Skeletal muscle tissue (tissue), 4 donors: Measurements from ENCODE around the gene FOXI1. TPM values are rescaled to one million over a fixed set of nuclear protein-coding genes. Genes with fewer than 3 reads are reported as not detected.

Source experiments
- H3K27ac ChIP-seq: one replicate; pipeline ENCODE4 v1.7.0; 2013; ENCODE audit warnings: mild to moderate bottlenecking, low read depth, low read length, inconsistent platforms
- H3K27me3 ChIP-seq, 3 donors: one replicate each; pipeline ENCODE4 v1.7.0; 2013; ENCODE audit warnings: low read length in 3 of 3; ENCODE audit not compliant: control insufficient read depth in 3 of 3, insufficient read depth in 3 of 3
- H3K36me3 ChIP-seq, 3 donors: one replicate each; pipeline ENCODE4 v1.7.0; 2013; ENCODE audit warnings: low read length in 3 of 3; ENCODE audit not compliant: control insufficient read depth in 3 of 3, insufficient read depth in 3 of 3
- H3K4me1 ChIP-seq, 3 donors: one replicate each; pipeline ENCODE4 v1.7.0; 2013; ENCODE audit warnings: low read length in 3 of 3, mild to moderate bottlenecking in 3 of 3; ENCODE audit not compliant: control insufficient read depth in 3 of 3, insufficient read depth in 3 of 3
- H3K4me3 ChIP-seq, 3 donors: one replicate each; pipeline ENCODE4 v1.7.0; 2013; ENCODE audit warnings: low read length in 3 of 3
- H3K9ac ChIP-seq, 3 donors: one replicate each; pipeline ENCODE4 v1.7.0; 2013; ENCODE audit warnings: low read length in 3 of 3, mild to moderate bottlenecking in 3 of 3, moderate library complexity in 2 of 3, low read depth in 1 of 3
- H3K9me3 ChIP-seq, 3 donors: one replicate each; pipeline ENCODE4 v1.7.0; 2013; ENCODE audit warnings: low read length in 3 of 3; ENCODE audit not compliant: control insufficient read depth in 3 of 3
- total RNA-seq: library from RNA; depleted of rRNA; stranded (reverse); fragments of >200 nt; gene quantifications from one replicate; pipeline ENCODE4 v1.2.3, GENCODE V29; 2014
- donor health status: Osteomylitis.

Gene FOXI1
- total RNA-seq, 1 donor from 2014 or later: not detected

- Histone ChIP-seq H3K27me3 (peaks cover 0 to 4% (median 0%) of the 10 kb centered on the region in 3 donors), H3K36me3 (no peaks in the 10 kb centered on the region), H3K9ac (no peak overlapping the region), H3K4me1 (no peaks in the 10 kb centered on the region), H3K9me3 (no peaks in the 10 kb centered on the region), H3K27ac (no peak overlapping the region), H3K4me3 (no peak overlapping the region)
Observed at GRCh38 chr5:170147051-170147752, 41.5 kb downstream of the FOXI1 start.

- H3K9me3 ChIP-seq: no peaks in the 10 kb centered on the region
- no peaks in the 10 kb centered on the region for H3K36me3 ChIP-seq
- no peak overlapping the region for H3K9ac ChIP-seq
- H3K4me3 ChIP-seq: no peak overlapping the region
- no peak overlapping the region for H3K27ac ChIP-seq
- peaks cover 0 to 4% (median 0%) of the 10 kb centered on the region in 3 donors for H3K27me3 ChIP-seq
- H3K4me1 ChIP-seq: no peaks in the 10 kb centered on the region
Observed at GRCh38 chr5:170147753-170148264, 42.1 kb downstream of the FOXI1 start.

GRCh38 chr5:170148430-170149205 is 42.9 kb downstream of the FOXI1 start:
- H3K9ac ChIP-seq: no peak overlapping the region
- no peaks in the 10 kb centered on the region for H3K4me1 ChIP-seq
- H3K36me3 ChIP-seq: no peaks in the 10 kb centered on the region
- H3K9me3 ChIP-seq: no peaks in the 10 kb centered on the region
- H3K27me3 ChIP-seq: peaks cover 0 to 4% (median 0%) of the 10 kb centered on the region in 3 donors
- H3K27ac ChIP-seq: no peak overlapping the region
- no peak overlapping the region for H3K4me3 ChIP-seq

GRCh38 chr5:170149206-170149515 is 43.5 kb downstream of the FOXI1 start:
- no peak overlapping the region for H3K4me3 ChIP-seq
- no peak overlapping the region for H3K9ac ChIP-seq
- peaks cover 0 to 4% (median 0%) of the 10 kb centered on the region in 3 donors for H3K27me3 ChIP-seq
- H3K27ac ChIP-seq: no peak overlapping the region
- H3K9me3 ChIP-seq: no peaks in the 10 kb centered on the region
- no peaks in the 10 kb centered on the region for H3K4me1 ChIP-seq
- H3K36me3 ChIP-seq: no peaks in the 10 kb centered on the region

- Histone ChIP-seq H3K9ac (no peak overlapping the region), H3K36me3 (no peaks in the 10 kb centered on the region), H3K9me3 (no peaks in the 10 kb centered on the region), H3K4me1 (no peaks in the 10 kb centered on the region), H3K27me3 (peaks cover 0 to 4% (median 0%) of the 10 kb centered on the region in 3 donors), H3K27ac (no peak overlapping the region), H3K4me3 (no peak overlapping the region)
Observed at GRCh38 chr5:170150713-170151096, 45.0 kb downstream of the FOXI1 start.

GRCh38 chr5:170151097-170151831 is 45.6 kb downstream of the FOXI1 start:
- H3K27ac ChIP-seq: no peak overlapping the region
- H3K9me3 ChIP-seq: no peaks in the 10 kb centered on the region
- no peaks in the 10 kb centered on the region for H3K4me1 ChIP-seq
- H3K9ac ChIP-seq: no peak overlapping the region
- H3K4me3 ChIP-seq: no peak overlapping the region
- no peaks in the 10 kb centered on the region for H3K36me3 ChIP-seq
- H3K27me3 ChIP-seq: peaks cover 0 to 4% (median 0%) of the 10 kb centered on the region in 3 donors

GRCh38 chr5:170152767-170153166 is 47.1 kb downstream of the FOXI1 start:
- no peaks in the 10 kb centered on the region for H3K9me3 ChIP-seq

GRCh38 chr5:170154297-170154696 is 48.6 kb downstream of the FOXI1 start:
- Histone ChIP-seq H3K27ac (no peak overlapping the region), H3K4me3 (no peak overlapping the region), H3K4me1 (no peaks in the 10 kb centered on the region), H3K36me3 (no peaks in the 10 kb centered on the region), H3K9me3 (no peaks in the 10 kb centered on the region), H3K9ac (no peak overlapping the region), H3K27me3 (no peaks in the 10 kb centered on the region)

More at GRCh38 chr5:170152767-170153166, 47.1 kb downstream of the FOXI1 start:
- Histone ChIP-seq H3K36me3 (no peaks in the 10 kb centered on the region), H3K27ac (no peak overlapping the region), H3K27me3 (no peaks in the 10 kb centered on the region), H3K4me3 (no peak overlapping the region), H3K4me1 (no peaks in the 10 kb centered on the region), H3K9ac (no peak overlapping the region)

GRCh38 chr5:170154744-170155143 is 49.0 kb downstream of the FOXI1 start:
- Histone ChIP-seq H3K36me3 (no peaks in the 10 kb centered on the region), H3K9me3 (no peaks in the 10 kb centered on the region), H3K4me1 (no peaks in the 10 kb centered on the region), H3K27ac (no peak overlapping the region), H3K27me3 (no peaks in the 10 kb centered on the region), H3K9ac (no peak overlapping the region), H3K4me3 (no peak overlapping the region)

GRCh38 chr5:170155771-170156170 is 50.1 kb downstream of the FOXI1 start:
- Histone ChIP-seq H3K27me3 (no peaks in the 10 kb centered on the region), H3K36me3 (no peaks in the 10 kb centered on the region), H3K27ac (no peak overlapping the region), H3K4me3 (no peak overlapping the region), H3K4me1 (no peaks in the 10 kb centered on the region), H3K9ac (no peak overlapping the region), H3K9me3 (no peaks in the 10 kb centered on the region)
